ENCODE data around the gene OTUD6A. TPM values are rescaled to one million over a fixed set of nuclear protein-coding genes. Genes with fewer than 3 reads are reported as not detected.
A peak's percentile ranks its signal among the peaks of the same experiment; 100 is the strongest.

Gene OTUD6A, protein sequence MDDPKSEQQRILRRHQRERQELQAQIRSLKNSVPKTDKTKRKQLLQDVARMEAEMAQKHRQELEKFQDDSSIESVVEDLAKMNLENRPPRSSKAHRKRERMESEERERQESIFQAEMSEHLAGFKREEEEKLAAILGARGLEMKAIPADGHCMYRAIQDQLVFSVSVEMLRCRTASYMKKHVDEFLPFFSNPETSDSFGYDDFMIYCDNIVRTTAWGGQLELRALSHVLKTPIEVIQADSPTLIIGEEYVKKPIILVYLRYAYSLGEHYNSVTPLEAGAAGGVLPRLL
- total RNA-seq (2014; rRNA removed; shearing (Covaris generic)), result not detected in 2 replicates

DNA sequence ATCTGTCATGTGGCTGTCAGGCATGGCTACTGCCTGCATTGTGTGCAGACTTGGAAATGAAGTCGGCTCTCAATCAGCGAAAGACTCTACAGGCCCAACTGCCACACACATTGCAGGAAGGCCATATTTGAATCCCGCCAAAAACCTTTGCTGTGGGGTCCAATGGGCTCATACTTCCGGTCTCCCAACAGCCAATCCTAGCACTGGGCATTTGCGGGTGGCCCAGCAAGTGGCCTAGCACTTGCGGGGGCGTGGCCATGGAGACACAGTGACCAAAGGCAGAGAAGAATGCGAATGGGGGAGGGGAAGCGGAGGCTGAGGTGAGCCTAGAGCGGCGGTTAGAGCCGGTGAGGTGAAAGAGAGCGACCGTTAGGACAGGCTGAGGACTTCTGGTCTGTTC lies at the start of gene OTUD6A:
TSS of gene OTUD6A (plus strand) at position 382 of the 400 bp plus-strand sequence. CDS start 68 bp downstream, outside the sequence.
- Histone ChIP-seq H3K27ac (no peak within 1 kb of the TSS), H3K27me3 (replicated peaks) (no peaks in the 10 kb centered on the region), H3K4me3 (no peak within 1 kb of the TSS), H3K4me1 (replicated peaks) (no peaks in the 10 kb centered on the region), H3K36me3 (no peaks in the 10 kb centered on the region), H3K9me3 (replicated peaks) (no peaks in the 10 kb centered on the region)
- DNase-seq (ENCODE audit: low read depth in 1 of 2, low spot score in 2 of 2), result no peak

DNA sequence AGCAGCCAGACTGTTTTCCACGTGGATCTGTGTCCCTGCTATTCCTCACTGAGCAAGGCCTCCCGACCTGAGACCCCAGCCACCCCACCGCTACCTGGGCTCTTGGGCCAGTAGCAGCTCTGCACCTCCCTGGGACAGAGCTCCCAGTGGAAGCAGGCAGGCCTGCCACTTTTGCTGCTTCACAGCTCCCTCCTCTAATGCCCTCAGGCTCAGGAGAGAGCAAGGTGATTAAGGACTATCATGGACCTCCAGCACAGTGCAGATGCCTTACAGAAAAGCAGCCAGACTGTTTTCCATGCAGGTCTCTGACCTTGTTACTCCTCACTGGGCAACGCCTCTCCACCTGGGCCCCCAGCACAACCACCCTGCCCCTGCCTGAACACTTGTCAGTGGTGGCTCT lies 49.5 kb upstream of the OTUD6A start:
- Histone ChIP-seq H3K4me1 (replicated peaks) (no peaks in the 10 kb centered on the region), H3K27ac (no peak overlapping the region), H3K4me3 (no peak overlapping the region), H3K9me3 (replicated peaks) (no peaks in the 10 kb centered on the region), H3K36me3 (no peaks in the 10 kb centered on the region), H3K27me3 (replicated peaks) (no peaks in the 10 kb centered on the region)
- no peak for DNase-seq (ENCODE audit: low read depth in 1 of 2, low spot score in 2 of 2)

DNA sequence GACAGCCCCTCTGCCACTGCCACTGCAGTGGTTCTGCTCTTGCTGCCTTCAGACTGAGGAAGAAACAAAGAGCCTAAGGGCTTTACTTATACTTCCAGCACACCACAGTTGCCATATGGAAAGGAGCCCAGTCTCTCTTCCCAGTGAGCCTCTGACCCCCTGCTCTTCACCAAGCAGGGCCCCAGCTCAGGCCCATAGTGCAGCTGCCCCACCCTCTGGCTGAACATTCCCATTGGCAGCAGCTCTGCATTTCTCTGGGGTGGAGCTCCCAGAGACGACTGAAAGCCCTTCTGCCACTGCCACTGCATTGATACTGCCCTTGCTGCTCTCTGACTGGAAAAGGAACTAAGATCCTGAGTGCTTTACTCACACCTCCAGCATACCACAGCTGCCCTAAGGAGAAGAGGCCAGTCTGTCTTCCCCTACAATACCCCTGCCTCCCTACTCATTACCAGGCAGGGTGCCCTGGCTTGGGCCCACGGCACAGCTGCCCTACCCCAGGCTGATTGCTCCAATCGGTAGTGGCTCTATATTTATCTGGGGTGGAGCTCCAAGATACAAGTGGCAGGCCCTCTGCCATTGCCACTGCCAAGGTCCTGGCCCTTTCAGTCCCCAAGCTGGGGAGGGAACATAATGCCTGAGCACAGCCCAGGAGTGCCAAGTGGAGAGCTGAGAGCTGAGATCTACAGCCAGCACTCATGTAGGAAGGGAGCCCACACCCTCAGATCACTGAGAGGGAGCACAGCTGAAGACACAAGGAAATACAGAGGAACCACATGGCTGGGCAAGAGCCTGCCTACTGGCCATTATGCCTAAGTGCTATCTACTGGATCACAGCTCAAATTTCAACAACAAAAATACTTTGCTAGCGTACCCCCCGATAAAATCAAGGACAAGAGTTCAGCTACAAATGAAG lies 48.5 kb upstream of the OTUD6A start:
- DNase-seq (ENCODE audit: low read depth in 1 of 2, low spot score in 2 of 2), result no peak
- no peaks in the 10 kb centered on the region for H3K9me3 ChIP-seq (replicated peaks)
- no peaks in the 10 kb centered on the region for H3K36me3 ChIP-seq
- H3K4me3 ChIP-seq, result no peak overlapping the region
- H3K27ac ChIP-seq, result no peak overlapping the region
- no peaks in the 10 kb centered on the region for H3K4me1 ChIP-seq (replicated peaks)
- no peaks in the 10 kb centered on the region for H3K27me3 ChIP-seq (replicated peaks)

DNA sequence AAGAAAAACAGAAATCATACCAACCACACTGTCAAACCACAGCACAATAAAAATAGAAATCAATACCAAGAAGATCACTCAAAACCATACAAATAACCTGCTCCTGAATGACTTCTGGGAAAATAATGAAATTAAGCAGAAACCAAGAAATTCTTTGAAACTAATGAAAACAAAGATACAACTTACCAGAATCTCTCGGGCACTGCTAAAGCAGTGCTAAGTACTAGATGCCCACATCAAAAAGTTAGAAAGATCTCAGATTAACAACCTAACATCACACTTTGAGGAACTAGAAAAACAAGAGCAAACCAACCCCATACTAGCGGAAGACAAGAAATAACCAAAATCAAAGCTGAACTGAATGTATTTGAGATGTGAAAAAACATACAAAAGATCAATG lies 45.7 kb upstream of the OTUD6A start:
- Histone ChIP-seq H3K27ac (no peak overlapping the region), H3K4me1 (replicated peaks) (no peaks in the 10 kb centered on the region), H3K9me3 (replicated peaks) (no peaks in the 10 kb centered on the region), H3K36me3 (no peaks in the 10 kb centered on the region), H3K27me3 (replicated peaks) (no peaks in the 10 kb centered on the region), H3K4me3 (no peak overlapping the region)
- DNase-seq (ENCODE audit: low read depth in 1 of 2, low spot score in 2 of 2), result no peak

DNA sequence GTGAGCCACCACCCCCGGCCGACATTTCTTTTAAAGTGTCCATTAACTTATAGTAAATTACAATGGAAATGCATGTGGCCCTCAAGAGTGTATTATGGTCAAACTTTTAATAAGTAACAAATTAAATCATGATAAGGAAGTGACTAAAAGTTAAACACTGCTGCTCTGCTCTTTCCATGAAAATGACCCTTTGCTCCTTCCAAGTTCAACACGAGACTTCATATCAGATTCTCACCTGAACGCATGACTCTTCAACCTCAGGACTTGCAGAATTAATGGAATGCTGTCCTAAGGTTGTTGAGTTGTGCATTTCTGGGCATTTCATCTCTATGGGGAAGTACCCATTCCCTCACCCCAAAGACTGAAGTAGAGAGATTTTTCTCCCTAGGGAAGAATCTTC lies 39.6 kb upstream of the OTUD6A start:
- Histone ChIP-seq H3K36me3 (no peaks in the 10 kb centered on the region), H3K9me3 (replicated peaks) (no peaks in the 10 kb centered on the region), H3K4me1 (replicated peaks) (no peaks in the 10 kb centered on the region), H3K27ac (no peak overlapping the region), H3K4me3 (no peak overlapping the region), H3K27me3 (replicated peaks) (no peaks in the 10 kb centered on the region)
- DNase-seq (ENCODE audit: low read depth in 1 of 2, low spot score in 2 of 2), result no peak

DNA sequence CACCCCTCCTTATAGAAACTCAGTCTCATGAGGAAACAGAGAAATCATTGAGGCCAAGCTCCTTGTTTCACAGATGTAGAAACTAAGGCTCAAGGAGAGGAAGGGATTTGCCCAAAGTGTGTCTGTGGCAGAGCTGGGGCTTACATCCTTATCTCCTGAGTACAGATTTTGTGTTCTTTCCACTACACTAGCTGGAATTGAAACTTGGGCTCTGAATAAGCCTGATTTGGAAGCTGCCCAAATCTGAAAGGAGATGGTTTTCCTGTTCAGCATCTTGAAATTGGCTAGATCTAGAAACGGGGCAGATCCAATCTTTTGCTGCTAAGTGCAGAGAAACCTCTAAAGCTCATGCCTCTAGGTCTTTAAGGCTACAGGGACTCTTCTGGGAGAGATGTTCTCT lies 36.8 kb upstream of the OTUD6A start:
- DNase-seq (ENCODE audit: low read depth in 1 of 2, low spot score in 2 of 2), result no peak
- H3K36me3 ChIP-seq, result no peaks in the 10 kb centered on the region
- H3K27ac ChIP-seq, result no peak overlapping the region
- H3K9me3 ChIP-seq (replicated peaks), result no peaks in the 10 kb centered on the region
- H3K4me3 ChIP-seq, result no peak overlapping the region
- H3K4me1 ChIP-seq (replicated peaks), result no peaks in the 10 kb centered on the region
- no peaks in the 10 kb centered on the region for H3K27me3 ChIP-seq (replicated peaks)

DNA sequence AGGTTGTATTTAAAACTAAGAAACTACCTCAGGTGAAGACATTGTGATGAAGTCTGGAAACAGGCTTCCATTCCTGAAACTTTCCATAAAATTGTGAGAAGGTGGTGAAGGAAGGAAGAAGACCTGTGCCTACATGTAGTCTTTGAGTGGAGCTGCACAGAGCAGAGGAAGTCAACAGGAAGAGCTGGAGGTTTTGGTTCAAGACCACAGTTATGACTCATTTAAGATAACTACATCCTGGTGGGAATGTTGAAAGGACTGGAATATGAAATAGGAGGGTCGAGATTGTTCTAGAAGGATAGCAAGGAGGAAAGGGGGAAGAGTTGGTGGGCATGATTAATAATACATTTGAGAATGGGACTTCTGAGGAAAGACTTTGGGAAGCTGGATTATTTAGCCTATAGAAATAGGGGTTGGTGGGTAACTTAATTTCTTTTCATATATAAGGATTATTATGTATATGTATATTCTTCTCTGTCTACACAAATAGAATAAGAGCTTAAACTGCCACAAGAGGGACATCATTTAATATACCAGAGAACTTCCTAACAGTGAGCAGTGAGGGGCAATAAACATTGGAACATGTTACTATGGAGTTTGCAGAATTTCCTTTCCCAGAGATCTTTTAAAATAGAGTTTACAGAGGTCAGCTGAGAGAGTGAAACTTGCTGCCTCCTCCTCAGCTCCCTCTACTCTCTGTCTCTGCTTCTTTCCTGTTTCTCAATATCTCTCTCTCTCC lies 36.0 kb upstream of the OTUD6A start:
- no peak overlapping the region for H3K27ac ChIP-seq
- no peak for DNase-seq (ENCODE audit: low read depth in 1 of 2, low spot score in 2 of 2)
- H3K9me3 ChIP-seq (replicated peaks), result no peaks in the 10 kb centered on the region
- H3K4me3 ChIP-seq, result no peak overlapping the region
- no peaks in the 10 kb centered on the region for H3K27me3 ChIP-seq (replicated peaks)
- H3K4me1 ChIP-seq (replicated peaks), result no peaks in the 10 kb centered on the region
- no peaks in the 10 kb centered on the region for H3K36me3 ChIP-seq

DNA sequence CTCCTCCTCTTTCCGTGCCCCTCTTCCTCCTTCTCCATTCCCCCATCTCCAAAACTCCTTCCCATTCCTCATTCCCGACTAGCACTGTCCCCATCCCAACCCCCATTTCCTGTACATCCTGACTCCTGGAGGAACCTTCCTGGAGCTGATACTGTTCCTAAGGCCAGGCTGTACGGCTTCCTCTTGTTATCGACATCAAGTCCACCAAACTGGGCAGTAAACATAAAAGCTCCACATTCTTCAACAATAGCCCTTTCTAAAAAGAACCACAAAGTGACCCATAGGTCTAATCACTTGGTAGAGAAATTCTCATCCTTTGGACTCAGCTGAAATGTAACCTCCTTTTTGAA lies 35.4 kb upstream of the OTUD6A start:
- Histone ChIP-seq H3K9me3 (replicated peaks) (no peaks in the 10 kb centered on the region), H3K4me1 (replicated peaks) (no peaks in the 10 kb centered on the region)
- no peak for DNase-seq (ENCODE audit: low read depth in 1 of 2, low spot score in 2 of 2)

DNA sequence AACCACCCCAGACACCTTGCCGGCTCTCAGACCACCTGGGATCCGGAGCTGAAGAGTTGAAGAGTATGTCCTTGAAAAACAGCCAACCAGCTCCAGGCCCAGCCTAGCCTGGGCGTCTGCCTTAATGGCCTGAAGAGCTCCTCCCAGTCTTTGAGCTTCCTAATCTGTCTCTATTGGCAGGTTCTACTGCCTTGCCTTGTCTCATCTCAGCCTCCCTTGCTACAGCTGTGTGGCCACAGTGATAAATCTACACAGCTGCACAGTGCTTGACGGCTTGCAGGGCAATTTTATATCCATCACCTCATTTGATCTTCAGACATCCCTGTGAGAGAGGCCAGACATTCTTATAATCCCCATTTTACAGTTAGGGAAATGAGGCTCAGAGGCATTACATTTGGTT lies 32.4 kb upstream of the OTUD6A start:
- no peaks in the 10 kb centered on the region for H3K9me3 ChIP-seq (replicated peaks)
- no peaks in the 10 kb centered on the region for H3K27me3 ChIP-seq (replicated peaks)

More for the DNA sequence above, 35.4 kb upstream of the OTUD6A start:
- H3K27me3 ChIP-seq (replicated peaks), result no peaks in the 10 kb centered on the region
- H3K4me3 ChIP-seq, result no peak overlapping the region
- H3K36me3 ChIP-seq, result no peaks in the 10 kb centered on the region
- no peak overlapping the region for H3K27ac ChIP-seq

DNA sequence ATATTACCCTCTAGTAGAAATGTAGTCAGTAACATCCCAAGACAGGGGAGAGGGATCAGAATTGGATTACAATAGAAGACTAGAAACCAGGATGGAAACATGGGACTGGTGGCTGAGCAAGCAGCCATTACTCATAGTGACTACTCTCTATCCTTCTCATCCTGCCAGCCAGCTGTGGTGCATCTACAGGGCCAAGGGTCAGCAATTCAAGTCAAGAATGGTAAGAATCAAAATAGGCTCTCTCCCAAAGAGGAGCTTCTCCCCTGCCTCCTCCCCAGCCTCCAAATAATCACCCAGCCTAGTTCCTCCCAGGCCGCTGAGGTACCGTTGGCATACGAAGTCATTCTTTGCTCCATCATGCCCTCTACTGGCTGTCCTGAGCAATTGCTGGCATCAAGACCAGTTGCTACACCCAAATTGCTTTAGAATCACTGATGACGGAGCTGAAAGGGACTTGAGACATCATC lies 31.9 kb upstream of the OTUD6A start:
- H3K9me3 ChIP-seq (replicated peaks), result no peaks in the 10 kb centered on the region
- H3K27me3 ChIP-seq (replicated peaks), result no peaks in the 10 kb centered on the region
- no peaks in the 10 kb centered on the region for H3K4me1 ChIP-seq (replicated peaks)
- no peaks in the 10 kb centered on the region for H3K36me3 ChIP-seq
- peak in 1 of 2 experiments; percentile 7 for DNase-seq (ENCODE audit: low read depth in 1 of 2, low spot score in 2 of 2)
- no peak overlapping the region for H3K4me3 ChIP-seq
- no peak overlapping the region for H3K27ac ChIP-seq

More for the DNA sequence above, 32.4 kb upstream of the OTUD6A start:
- no peaks in the 10 kb centered on the region for H3K4me1 ChIP-seq (replicated peaks)
- H3K36me3 ChIP-seq, result no peaks in the 10 kb centered on the region
- H3K4me3 ChIP-seq, result no peak overlapping the region
- no peak overlapping the region for H3K27ac ChIP-seq
- DNase-seq (ENCODE audit: low read depth in 1 of 2, low spot score in 2 of 2), result no peak

DNA sequence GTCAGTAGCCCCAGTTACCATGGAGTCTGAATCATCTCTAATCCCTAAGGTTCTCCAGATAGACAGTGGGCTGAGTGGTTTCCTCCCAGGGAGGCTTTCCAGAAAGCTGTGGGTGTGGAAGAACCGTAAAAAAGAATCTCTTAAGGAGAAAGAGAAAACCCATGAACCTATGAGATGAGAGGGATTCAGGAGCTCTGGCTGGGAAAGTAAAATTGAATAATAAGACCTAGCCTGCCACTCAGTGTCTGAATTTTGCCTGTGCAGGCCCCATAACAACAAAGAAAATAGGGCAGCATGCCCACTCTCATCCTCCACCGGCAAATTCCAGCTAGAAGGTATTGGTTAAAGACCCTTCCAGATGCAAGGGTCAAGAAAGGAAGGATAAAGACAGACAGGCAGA lies 29.5 kb upstream of the OTUD6A start:
- DNase-seq (ENCODE audit: low read depth in 1 of 2, low spot score in 2 of 2), result no peak
- H3K4me1 ChIP-seq (replicated peaks), result no peaks in the 10 kb centered on the region
- H3K4me3 ChIP-seq, result no peak overlapping the region
- no peak overlapping the region for H3K27ac ChIP-seq
- no peaks in the 10 kb centered on the region for H3K27me3 ChIP-seq (replicated peaks)
- no peaks in the 10 kb centered on the region for H3K36me3 ChIP-seq
- H3K9me3 ChIP-seq (replicated peaks), result no peaks in the 10 kb centered on the region

DNA sequence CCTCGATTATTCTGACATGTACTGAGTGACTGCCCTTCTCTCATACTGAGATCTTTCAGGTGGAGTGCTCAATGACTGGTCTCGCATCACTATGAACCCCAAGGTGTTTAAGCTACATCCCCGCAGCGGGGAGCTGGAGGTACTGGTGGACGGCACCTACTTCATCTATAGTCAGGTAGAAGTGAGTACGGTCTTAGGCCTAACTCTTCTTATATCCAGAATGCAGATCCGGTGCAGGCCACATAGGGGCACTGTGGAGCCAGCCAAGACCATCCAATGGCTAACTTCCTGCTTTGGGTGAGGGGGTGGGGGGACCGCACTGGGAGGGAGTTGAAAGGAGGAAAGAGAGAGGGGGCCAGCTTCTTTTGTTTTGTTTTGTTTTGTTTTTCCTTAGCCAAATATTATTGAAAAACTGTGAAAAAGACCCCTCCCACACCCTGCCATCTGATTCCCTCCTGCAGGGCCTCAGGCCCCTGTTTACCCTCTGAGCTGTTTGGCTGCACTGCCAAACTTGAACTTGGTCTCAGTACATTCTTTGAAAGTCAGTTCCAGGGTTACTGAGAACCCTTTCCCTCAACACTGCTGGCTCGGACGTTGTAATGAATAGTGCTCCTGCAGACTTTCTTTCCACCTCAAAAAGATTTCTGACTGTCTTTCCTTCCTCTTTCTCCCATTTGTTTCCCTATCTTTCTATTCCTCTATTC lies 28.8 kb upstream of the OTUD6A start:
- Histone ChIP-seq H3K4me3 (no peak overlapping the region), H3K27ac (no peak overlapping the region), H3K27me3 (replicated peaks) (no peaks in the 10 kb centered on the region), H3K36me3 (no peaks in the 10 kb centered on the region), H3K4me1 (replicated peaks) (no peaks in the 10 kb centered on the region), H3K9me3 (replicated peaks) (no peaks in the 10 kb centered on the region)
- no peak for DNase-seq (ENCODE audit: low read depth in 1 of 2, low spot score in 2 of 2)

DNA sequence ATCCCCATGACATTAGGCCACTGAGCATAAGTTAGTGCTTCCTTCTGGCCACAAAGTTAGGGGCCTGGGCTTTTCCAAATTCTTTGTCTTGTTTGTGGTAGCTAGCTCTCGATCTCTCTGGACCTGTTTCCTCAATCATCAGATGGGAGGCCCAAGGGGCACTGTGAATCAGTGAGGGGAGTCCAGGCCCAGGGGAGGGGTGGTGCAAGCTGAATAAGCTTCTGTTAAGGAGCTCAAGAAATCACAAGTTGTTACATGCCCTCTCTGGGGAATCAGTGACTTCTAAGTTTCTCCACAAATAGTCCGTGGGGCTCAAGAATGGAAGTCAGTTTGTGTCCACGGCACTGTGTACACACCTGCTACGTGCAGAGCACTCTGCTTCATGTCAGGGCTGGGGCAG lies 27.6 kb upstream of the OTUD6A start:
- H3K27ac ChIP-seq, result no peak overlapping the region
- no peak overlapping the region for H3K4me3 ChIP-seq
- H3K36me3 ChIP-seq, result no peaks in the 10 kb centered on the region
- H3K9me3 ChIP-seq (replicated peaks), result no peaks in the 10 kb centered on the region
- H3K27me3 ChIP-seq (replicated peaks), result no peaks in the 10 kb centered on the region
- DNase-seq (ENCODE audit: low read depth in 1 of 2, low spot score in 2 of 2), result no peak
- H3K4me1 ChIP-seq (replicated peaks), result no peaks in the 10 kb centered on the region
